Naive thymus-derived CD8-positive, alpha-beta T cell (primary cell): ENCODE results near the gene CXCL14. TPM values are rescaled to one million over a fixed set of nuclear protein-coding genes. Genes with fewer than 3 reads are reported as not detected.

Experiments
- ATAC-seq, 2 donors: fragments of 150-1000 bp; cut with Tn5 transposase in 1 of 2; sonication (Bioruptor Pico), chemical (Tn5 transposase) in 1 of 2; 1 replicate in 1 of 2; 2 replicates in 1 of 2; pipeline ENCODE4 v1.10.0; 2021; ENCODE audit warnings: mild to moderate bottlenecking in 2 of 2, moderate library complexity in 2 of 2
- POLR2A ChIA-PET: fragments of 350-600 bp; sonication (Branson Sonifier 250); formaldehyde crosslinking; loops from one replicate; lab custom pipeline; 2021; ENCODE audit warnings: antibody characterized with exemption; lab: Charles Lee
- DNase-seq, 10 donors: peaks; one replicate each; pipeline versions ENCODE4 v3.0.0 to v3.0.0-alpha.2; 2020 to 2022
- H3K27ac Mint-ChIP-seq, 10 donors: one replicate each; pipeline ENCODE4 v1.8.0; 2020 to 2022; ENCODE audit warnings: mild to moderate bottlenecking in 10 of 10, mixed read lengths in 10 of 10, moderate library complexity in 4 of 10, inconsistent platforms in 1 of 10
- H3K27me3 Mint-ChIP-seq, 5 donors: one replicate each; pipeline ENCODE4 v1.8.0; 2021 to 2022; ENCODE audit warnings: mixed read lengths in 5 of 5
- H3K36me3 Mint-ChIP-seq, 3 donors: one replicate each; pipeline ENCODE4 v1.8.0; 2020 to 2022; ENCODE audit warnings: mixed read lengths in 3 of 3, mild to moderate bottlenecking in 2 of 3, inconsistent platforms in 1 of 3
- H3K4me1 Mint-ChIP-seq, 4 donors: one replicate each; pipeline ENCODE4 v1.8.0; 2021 to 2022; ENCODE audit warnings: mixed read lengths in 4 of 4
- H3K4me3 Mint-ChIP-seq, 10 donors: one replicate each; pipeline ENCODE4 v1.8.0; 2020 to 2022; ENCODE audit warnings: mild to moderate bottlenecking in 10 of 10, mixed read lengths in 10 of 10, moderate library complexity in 6 of 10, inconsistent platforms in 1 of 10
- H3K9me3 Mint-ChIP-seq, 9 donors: one replicate each; pipeline ENCODE4 v1.8.0; 2020 to 2022; ENCODE audit warnings: mixed read lengths in 9 of 9, mild to moderate bottlenecking in 3 of 9, inconsistent platforms in 1 of 9, moderate library complexity in 1 of 9
- polyA plus RNA-seq, 3 donors: library from polyadenylated mRNA; unstranded; fragments of 300-500 nt; fragmentation: Illumina TruSeq; gene quantifications; one replicate each; pipeline ENCODE4 v1.2.3, GENCODE V29; 2021
- total RNA-seq, 8 experiments: library from RNA in 2 of 8; stranded (reverse) in 2 of 8; gene quantifications; one replicate each; pipeline ENCODE4 v1.2.3 and lab custom pipeline; 2021 to 2026

The CXCL14 gene
- total and polyA plus RNA-seq, 5 experiments from 2014 or later, result not detected

- POLR2A ChIA-PET, result no interaction called here
- peak overlapping the region in 2 of 10 donors; percentile 12 to 71 for H3K4me3 Mint-ChIP-seq
- peak overlapping the region in 2 of 10 donors; percentile 37 to 74 for H3K27ac Mint-ChIP-seq
- no peaks in the 10 kb centered on the region for H3K9me3 Mint-ChIP-seq
- ATAC-seq (peak; percentile 67 to 79), DNase-seq (peak; percentile 24 to 75 (median 38))
- peaks cover 3 to 10% (median 6%) of the 10 kb centered on the region in 4 donors for H3K4me1 Mint-ChIP-seq
- peaks cover 3 to 52% (median 31%) of the 10 kb centered on the region in 5 donors for H3K27me3 Mint-ChIP-seq
- no peaks in the 10 kb centered on the region for H3K36me3 Mint-ChIP-seq
Measured at GRCh38 chr5:135560858-135561257, 17.9 kb downstream of the CXCL14 start.

- Mint-ChIP-seq H3K27me3 (peaks cover 4 to 62% (median 39%) of the 10 kb centered on the region in 5 donors), H3K4me1 (peaks cover 3 to 10% (median 6%) of the 10 kb centered on the region in 4 donors), H3K4me3 (no peak overlapping the region), H3K27ac (peak overlapping the region in 1 of 10 donors; percentile 14), H3K9me3 (no peaks in the 10 kb centered on the region), H3K36me3 (no peaks in the 10 kb centered on the region)
- no peak for ATAC-seq
- POLR2A ChIA-PET, result no interaction called here
- no peak for DNase-seq
Measured at GRCh38 chr5:135559354-135559753, 19.4 kb downstream of the CXCL14 start.

GRCh38 chr5:135557076-135557838, 21.5 kb downstream of the CXCL14 start:
- peaks cover 3 to 10% (median 6%) of the 10 kb centered on the region in 4 donors for H3K4me1 Mint-ChIP-seq
- ATAC-seq, result no peak
- H3K4me3 Mint-ChIP-seq, result no peak overlapping the region
- no peak overlapping the region for H3K27ac Mint-ChIP-seq
- H3K27me3 Mint-ChIP-seq, result peaks cover 6 to 80% (median 45%) of the 10 kb centered on the region in 5 donors
- no peaks in the 10 kb centered on the region for H3K36me3 Mint-ChIP-seq
- POLR2A ChIA-PET, result no interaction called here
- no peak for DNase-seq
- H3K9me3 Mint-ChIP-seq, result no peaks in the 10 kb centered on the region

GRCh38 chr5:135556620-135557019, 22.2 kb downstream of the CXCL14 start:
- peaks cover 3 to 10% (median 8%) of the 10 kb centered on the region in 4 donors for H3K4me1 Mint-ChIP-seq
- H3K27me3 Mint-ChIP-seq, result peaks cover 12 to 86% (median 51%) of the 10 kb centered on the region in 5 donors
- DNase-seq (no peak), ATAC-seq (no peak)
- no peak overlapping the region for H3K4me3 Mint-ChIP-seq
- no peaks in the 10 kb centered on the region for H3K9me3 Mint-ChIP-seq
- no peak overlapping the region for H3K27ac Mint-ChIP-seq
- POLR2A ChIA-PET, result no interaction called here
- no peaks in the 10 kb centered on the region for H3K36me3 Mint-ChIP-seq

GRCh38 chr5:135555530-135555929, 23.3 kb downstream of the CXCL14 start:
- Mint-ChIP-seq H3K27ac (no peak overlapping the region), H3K4me1 (peaks cover 0 to 5% (median 3%) of the 10 kb centered on the region in 4 donors), H3K9me3 (no peaks in the 10 kb centered on the region), H3K36me3 (no peaks in the 10 kb centered on the region), H3K27me3 (peaks cover 12 to 89% (median 55%) of the 10 kb centered on the region in 5 donors), H3K4me3 (no peak overlapping the region)
- DNase-seq (no peak), ATAC-seq (no peak)
- POLR2A ChIA-PET, result no interaction called here

- no peaks in the 10 kb centered on the region for H3K9me3 Mint-ChIP-seq
- H3K27me3 Mint-ChIP-seq, result peaks cover 18 to 89% (median 58%) of the 10 kb centered on the region in 5 donors
- peaks cover 0 to 2% (median 0%) of the 10 kb centered on the region in 4 donors for H3K4me1 Mint-ChIP-seq
Measured at GRCh38 chr5:135553688-135554462, 24.9 kb downstream of the CXCL14 start.

GRCh38 chr5:135551593-135552447, 27.0 kb downstream of the CXCL14 start:
- ATAC-seq (peak; percentile 40 to 46), DNase-seq (peak in 9 of 10 donors; percentile 5 to 69 (median 29))
- H3K27me3 Mint-ChIP-seq, result peaks cover 19 to 91% (median 53%) of the 10 kb centered on the region in 5 donors
- H3K9me3 Mint-ChIP-seq, result no peaks in the 10 kb centered on the region
- H3K36me3 Mint-ChIP-seq, result no peaks in the 10 kb centered on the region
- peaks cover 0 to 2% (median 0%) of the 10 kb centered on the region in 4 donors for H3K4me1 Mint-ChIP-seq
- H3K27ac Mint-ChIP-seq, result no peak overlapping the region
- H3K4me3 Mint-ChIP-seq, result no peak overlapping the region
- POLR2A ChIA-PET, result no interaction called here

More at GRCh38 chr5:135553688-135554462, 24.9 kb downstream of the CXCL14 start:
- Mint-ChIP-seq H3K4me3 (no peak overlapping the region), H3K36me3 (no peaks in the 10 kb centered on the region), H3K27ac (no peak overlapping the region)
- POLR2A ChIA-PET, result no interaction called here
- DNase-seq, result no peak
- no peak for ATAC-seq

- H3K36me3 Mint-ChIP-seq, result no peaks in the 10 kb centered on the region
- H3K4me1 Mint-ChIP-seq, result peaks cover 0 to 6% (median 3%) of the 10 kb centered on the region in 4 donors
- H3K27me3 Mint-ChIP-seq, result peaks cover 32 to 96% (median 61%) of the 10 kb centered on the region in 5 donors
- H3K27ac Mint-ChIP-seq, result no peak overlapping the region
- POLR2A ChIA-PET, result no interaction called here
- no peak overlapping the region for H3K4me3 Mint-ChIP-seq
- DNase-seq, result no peak
- no peak for ATAC-seq
- no peaks in the 10 kb centered on the region for H3K9me3 Mint-ChIP-seq
Measured at GRCh38 chr5:135549413-135549812, 29.4 kb downstream of the CXCL14 start.

- peaks cover 9 to 19% (median 13%) of the 10 kb centered on the region in 4 donors for H3K4me1 Mint-ChIP-seq
- no peaks in the 10 kb centered on the region for H3K36me3 Mint-ChIP-seq
- no peak for DNase-seq
- H3K4me3 Mint-ChIP-seq, result no peak overlapping the region
- POLR2A ChIA-PET, result no interaction called here
- H3K9me3 Mint-ChIP-seq, result no peaks in the 10 kb centered on the region
- H3K27me3 Mint-ChIP-seq, result peaks cover 35 to 98% (median 72%) of the 10 kb centered on the region in 5 donors
- no peak for ATAC-seq
- no peak overlapping the region for H3K27ac Mint-ChIP-seq
Measured at GRCh38 chr5:135547590-135548254, 31.1 kb downstream of the CXCL14 start.

- H3K36me3 Mint-ChIP-seq, result no peaks in the 10 kb centered on the region
- POLR2A ChIA-PET, result no interaction called here
Measured at GRCh38 chr5:135546912-135547311, 31.9 kb downstream of the CXCL14 start.

GRCh38 chr5:135546101-135546500, 32.7 kb downstream of the CXCL14 start:
- Mint-ChIP-seq H3K4me1 (peaks cover 6 to 19% (median 16%) of the 10 kb centered on the region in 4 donors), H3K36me3 (no peaks in the 10 kb centered on the region), H3K9me3 (no peaks in the 10 kb centered on the region), H3K27ac (no peak overlapping the region), H3K4me3 (peak overlapping the region in 6 of 10 donors; percentile 20 to 76 (median 38)), H3K27me3 (peaks cover 37 to 99% (median 73%) of the 10 kb centered on the region in 5 donors)
- ATAC-seq (no peak), DNase-seq (no peak)
- POLR2A ChIA-PET, result no interaction called here

More at GRCh38 chr5:135546912-135547311, 31.9 kb downstream of the CXCL14 start:
- Mint-ChIP-seq H3K9me3 (no peaks in the 10 kb centered on the region), H3K27ac (no peak overlapping the region), H3K27me3 (peaks cover 33 to 98% (median 72%) of the 10 kb centered on the region in 5 donors), H3K4me1 (peaks cover 7 to 19% (median 16%) of the 10 kb centered on the region in 4 donors), H3K4me3 (peak overlapping the region in 1 of 10 donors; percentile 11)
- no peak for ATAC-seq
- no peak for DNase-seq
